AG10803 (cell line): ENCODE results near the gene ACOT2.
A peak's percentile ranks its signal among the peaks of the same experiment; 100 is the strongest.
"Not testable (repeated sequence)": the region's sequence is repeated elsewhere in the genome, so short reads cannot be mapped to it uniquely, and the experiment has no call there.

ENCODE experiments used
- DNase-seq: peaks from one replicate; pipeline ENCODE4 v3.0.0; 2010; ENCODE audit warnings: low read depth
- H3K4me3 ChIP-seq: 2 replicates; pipeline ENCODE4 v1.5.1; 2011; ENCODE audit warnings: mild to moderate bottlenecking, low read length, control low read depth
- CTCF ChIP-seq: conservative IDR thresholded peaks from 2 replicates; pipeline ENCODE4 v1.5.1; 2011; ENCODE audit warnings: mild to moderate bottlenecking, low read length, control low read depth, inconsistent platforms

The ACOT2 gene

GRCh38 chr14:73589116-73589515 is 20.1 kb downstream of the ACOT2 start:
- DNase-seq = no peak
- TF ChIP-seq CTCF = no peak
- H3K4me3 ChIP-seq = no peak overlapping the region

GRCh38 chr14:73590673-73591004 is 21.6 kb downstream of the ACOT2 start:
- not testable (repeated sequence) for H3K4me3 ChIP-seq, DNase-seq

GRCh38 chr14:73591690-73592449 is 22.9 kb downstream of the ACOT2 start, which contains the start of gene ACOT4:
Gene ACOT4 (plus strand): TSS chr14:73591873. CDS start chr14:73591960, 87 bp downstream.
- peak; percentile 35 for DNase-seq
- no peak for TF ChIP-seq CTCF
- peak within 1 kb of the TSS; percentile 60 for H3K4me3 ChIP-seq

GRCh38 chr14:73594491-73594890 is 25.5 kb downstream of the ACOT2 start:
- no peak overlapping the region for H3K4me3 ChIP-seq
- no peak for TF ChIP-seq CTCF
- no peak for DNase-seq

- H3K4me3 ChIP-seq = no peak overlapping the region
- DNase-seq = no peak
- TF ChIP-seq CTCF = no peak
Measured at GRCh38 chr14:73599499-73599898, 30.5 kb downstream of the ACOT2 start.

GRCh38 chr14:73602994-73603393 is 34.0 kb downstream of the ACOT2 start:
- TF ChIP-seq CTCF = no peak
- H3K4me3 ChIP-seq = no peak overlapping the region
- DNase-seq = no peak

- H3K4me3 ChIP-seq = no peak overlapping the region
- DNase-seq = no peak
- no peak for TF ChIP-seq CTCF
Measured at GRCh38 chr14:73606271-73606670, 37.3 kb downstream of the ACOT2 start.
